IPS-18c (cell line): Measurements from ENCODE around the gene ZP3.
"Not testable (repeated sequence)": the region's sequence is repeated elsewhere in the genome, so short reads cannot be mapped to it uniquely, and the experiment has no call there.

Experiments
- H3K4me3 ChIP-seq: 2 replicates; pipeline ENCODE4 v1.7.0; 2013; ENCODE audit warnings: low read depth, mild to moderate bottlenecking, low read length, moderate library complexity; ENCODE audit not compliant: insufficient read depth
- H3K9me3 ChIP-seq: one replicate; pipeline ENCODE4 v1.6.1; 2013; ENCODE audit warnings: mild to moderate bottlenecking, low read length, moderate library complexity; ENCODE audit not compliant: control insufficient read depth, insufficient read depth

The ZP3 gene

GRCh38 chr7:76428149-76428823, 3.5 kb downstream of the ZP3 start:
- Histone ChIP-seq H3K9me3 (no peaks in the 10 kb centered on the region), H3K4me3 (no peak overlapping the region)

DNA sequence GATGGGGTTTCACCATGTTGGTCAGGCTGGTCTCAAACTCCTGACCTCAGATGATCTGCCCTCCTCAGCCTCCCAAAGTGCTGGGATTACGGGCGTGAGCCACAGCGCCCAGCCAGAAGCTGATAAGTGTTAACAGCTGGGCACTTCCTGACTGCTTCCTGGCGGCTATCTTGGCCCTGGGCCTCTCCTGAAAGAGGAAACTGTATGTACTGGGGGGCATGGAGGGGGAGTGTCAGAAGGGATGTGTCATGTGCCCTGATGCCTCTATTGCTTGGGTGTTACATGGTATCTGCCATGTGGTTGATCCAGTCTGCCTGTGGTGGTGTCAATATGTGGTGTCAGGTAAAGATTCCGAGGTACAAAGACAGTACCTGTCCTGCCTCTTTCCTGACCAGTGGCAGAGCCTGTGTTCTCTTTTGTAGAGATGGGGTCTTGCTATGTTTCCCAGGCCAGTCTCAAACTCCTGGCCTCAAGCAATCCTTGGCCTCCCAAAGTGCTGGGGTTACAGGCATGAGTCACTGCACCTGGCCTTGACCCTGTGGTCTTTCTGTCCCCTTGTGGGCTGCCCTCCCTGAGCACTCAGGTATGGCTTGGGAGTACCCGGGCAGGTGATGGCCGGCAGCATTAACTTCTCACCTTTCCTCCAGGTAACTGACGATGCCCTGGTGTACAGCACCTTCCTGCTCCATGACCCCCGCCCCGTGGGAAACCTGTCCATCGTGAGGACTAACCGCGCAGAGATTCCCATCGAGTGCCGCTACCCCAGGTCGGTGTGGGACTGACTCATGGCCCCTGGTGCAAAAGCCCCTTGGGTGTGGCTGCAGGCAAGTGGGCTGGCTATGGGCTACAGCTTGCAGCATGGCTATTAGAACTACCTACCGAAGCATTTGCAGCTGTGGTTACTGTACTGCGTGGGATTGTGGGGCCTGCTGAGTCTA, 4.4 kb downstream of the ZP3 start:
- H3K4me3 ChIP-seq = no peak overlapping the region
- H3K9me3 ChIP-seq = no peaks in the 10 kb centered on the region

DNA sequence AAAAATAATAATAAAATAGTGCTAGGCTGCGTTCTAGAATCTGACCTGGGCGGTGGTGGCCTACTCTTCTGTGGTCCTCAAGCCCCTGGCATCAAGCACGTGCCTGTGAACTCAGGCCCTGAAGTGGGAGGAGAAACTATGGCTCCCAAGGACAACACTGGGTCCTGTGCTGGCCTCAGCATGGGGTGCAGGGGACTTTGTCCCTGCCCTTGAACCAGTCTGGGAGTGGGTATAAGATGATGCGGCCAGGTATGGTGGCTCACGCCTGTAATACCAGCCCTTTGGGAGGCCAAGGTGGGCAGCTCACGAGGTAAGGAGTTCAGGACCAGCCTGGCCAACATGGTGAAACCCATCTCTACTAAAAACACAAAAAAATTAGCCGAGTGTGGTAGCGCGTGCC, 5.5 kb downstream of the ZP3 start:
- H3K4me3 ChIP-seq = no peak overlapping the region
- H3K9me3 ChIP-seq = no peaks in the 10 kb centered on the region

GRCh38 chr7:76430836-76431235, 6.1 kb downstream of the ZP3 start:
- H3K4me3 ChIP-seq = no peak overlapping the region
- H3K9me3 ChIP-seq = no peaks in the 10 kb centered on the region

DNA sequence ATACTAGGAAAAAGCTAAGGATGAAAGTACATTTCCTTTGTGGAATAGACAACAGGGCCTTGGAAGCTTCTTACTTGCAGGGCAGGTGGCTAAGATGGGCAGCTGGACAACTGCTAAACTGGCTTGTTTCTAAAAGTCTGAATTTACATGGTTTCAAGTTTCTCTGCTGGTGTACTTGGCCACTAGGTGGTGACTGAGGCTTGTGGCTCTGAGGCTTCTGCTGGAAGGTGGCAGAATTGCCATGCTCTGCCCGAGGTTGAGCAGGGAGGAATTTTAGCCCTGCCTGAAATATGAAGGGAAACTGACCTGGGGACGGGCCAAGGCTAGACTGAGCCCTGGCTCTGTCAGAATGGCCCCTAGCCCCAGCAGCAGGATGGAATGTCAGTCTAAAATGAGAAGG, 13.1 kb downstream of the ZP3 start:
- H3K4me3 ChIP-seq, H3K9me3 ChIP-seq: not testable (repeated sequence)

DNA sequence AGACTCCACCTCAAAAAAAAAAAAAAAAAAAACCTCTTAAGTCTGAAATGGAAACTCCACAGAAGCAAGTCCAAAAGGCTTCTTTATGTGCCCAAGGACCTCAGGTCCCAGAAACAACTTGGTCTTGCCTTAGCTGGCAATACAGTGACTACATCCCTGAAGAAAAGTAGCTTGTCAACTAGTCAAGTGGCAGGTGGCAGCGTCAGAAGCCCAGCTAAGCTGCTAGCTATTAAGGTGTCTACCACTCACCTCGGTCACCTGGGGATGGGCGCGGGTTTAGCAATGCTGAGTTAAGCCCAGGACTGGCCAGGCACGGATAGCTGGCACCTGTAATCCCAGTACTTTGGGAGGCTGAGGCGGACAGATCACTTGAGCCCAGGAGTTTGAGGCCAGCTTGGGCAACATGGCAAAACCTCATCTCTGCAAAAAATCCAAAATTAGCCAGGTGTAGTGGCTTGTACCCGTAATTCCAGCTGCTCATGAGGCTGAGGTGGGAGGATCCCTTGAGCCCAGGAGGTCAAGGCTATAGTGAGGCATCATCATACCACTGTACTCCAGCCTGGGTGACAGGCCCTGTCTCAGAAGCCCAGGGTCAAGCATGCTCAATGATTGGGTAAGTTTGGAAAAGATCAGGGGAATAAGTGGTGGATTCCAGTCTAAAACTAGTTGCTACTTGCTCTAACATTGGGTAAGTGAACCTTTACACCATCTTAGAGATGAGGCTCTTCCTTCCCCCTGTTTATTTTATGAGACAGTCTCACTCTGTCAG, 14.6 kb downstream of the ZP3 start:
- H3K4me3 ChIP-seq, H3K9me3 ChIP-seq: not testable (repeated sequence)

DNA sequence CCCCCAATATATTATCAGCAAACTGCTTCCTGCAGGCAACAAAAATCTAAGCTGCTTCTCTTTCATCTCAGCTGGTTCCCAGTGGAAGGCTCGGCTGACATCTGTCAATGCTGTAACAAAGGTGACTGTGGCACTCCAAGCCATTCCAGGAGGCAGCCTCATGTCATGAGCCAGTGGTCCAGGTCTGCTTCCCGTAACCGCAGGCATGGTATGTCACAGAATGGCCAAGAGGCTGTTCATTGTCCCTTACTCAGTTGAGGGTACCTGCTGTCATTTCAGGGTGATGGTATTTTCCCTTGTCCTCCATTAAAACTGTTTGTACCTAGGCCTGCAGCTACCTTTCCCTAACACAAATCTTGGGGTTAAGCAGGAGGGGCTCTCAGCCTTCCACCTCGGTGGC, 15.7 kb downstream of the ZP3 start:
- not testable (repeated sequence) for H3K9me3 ChIP-seq, H3K4me3 ChIP-seq

GRCh38 chr7:76441792-76442191, 17.0 kb downstream of the ZP3 start:
- not testable (repeated sequence) for H3K4me3 ChIP-seq, H3K9me3 ChIP-seq

DNA sequence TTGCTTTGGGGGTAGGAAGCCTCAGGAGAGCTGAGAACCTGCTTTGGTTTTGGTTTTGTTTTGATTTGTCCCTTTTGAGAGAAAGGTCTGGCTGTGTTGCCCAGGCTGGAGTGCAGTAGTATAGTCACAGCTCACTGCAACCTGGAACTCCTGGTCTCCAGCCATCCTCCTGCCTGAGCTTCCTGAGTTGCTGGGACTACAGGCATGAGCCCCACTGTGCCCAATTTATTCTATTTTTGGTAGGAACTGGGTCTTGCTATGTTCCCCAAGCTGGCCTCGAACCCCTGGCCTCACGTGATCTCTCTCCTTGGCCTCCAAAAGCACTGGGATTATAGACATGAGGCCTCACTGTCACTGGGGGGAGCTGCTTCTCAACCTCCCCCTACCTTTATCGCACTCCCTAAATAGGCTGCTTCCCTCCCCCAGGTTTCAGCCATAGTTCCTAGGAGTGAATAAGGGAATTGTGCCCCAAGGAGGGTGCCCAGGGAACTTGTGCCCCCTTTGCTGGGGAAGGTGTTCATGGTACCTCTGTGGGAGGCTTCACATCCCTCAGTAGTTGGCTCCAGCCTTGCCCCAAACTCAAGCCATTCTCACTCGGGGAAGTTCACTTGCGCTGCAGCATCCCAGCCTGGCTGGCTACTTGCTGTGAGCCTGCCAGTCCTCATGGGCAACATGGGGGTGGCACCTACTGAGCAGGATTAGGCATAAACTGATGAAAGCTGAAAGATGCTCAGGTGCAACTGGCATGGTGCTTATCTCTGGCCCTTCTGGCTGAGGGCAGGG, 18.1 kb downstream of the ZP3 start:
- not testable (repeated sequence) for H3K9me3 ChIP-seq, H3K4me3 ChIP-seq

GRCh38 chr7:76443846-76444245, 19.1 kb downstream of the ZP3 start:
- H3K4me3 ChIP-seq, H3K9me3 ChIP-seq: not testable (repeated sequence)

- H3K4me3 ChIP-seq, H3K9me3 ChIP-seq: not testable (repeated sequence)
Measured at GRCh38 chr7:76445577-76446008, 20.8 kb downstream of the ZP3 start.

DNA sequence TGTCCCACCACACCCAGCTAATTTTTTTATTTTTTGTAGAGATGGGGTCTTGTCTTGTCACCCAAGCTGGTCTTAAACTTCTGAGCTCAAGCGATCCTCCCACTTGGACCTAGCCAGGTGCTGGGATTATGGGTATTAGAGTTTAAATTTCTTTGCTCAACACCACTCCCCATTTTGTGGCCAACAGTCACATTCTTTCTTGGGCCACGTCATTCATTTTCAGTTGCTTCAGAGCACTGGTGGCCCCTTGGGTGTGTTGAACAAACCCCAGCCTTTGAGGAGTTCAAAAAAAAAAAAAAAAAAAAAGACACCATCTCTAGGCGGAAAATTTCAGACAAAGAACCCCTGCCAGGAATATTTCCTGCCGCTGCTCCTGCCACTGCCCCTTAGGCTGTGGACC, 32.3 kb downstream of the ZP3 start:
- H3K4me3 ChIP-seq, H3K9me3 ChIP-seq: not testable (repeated sequence)

DNA sequence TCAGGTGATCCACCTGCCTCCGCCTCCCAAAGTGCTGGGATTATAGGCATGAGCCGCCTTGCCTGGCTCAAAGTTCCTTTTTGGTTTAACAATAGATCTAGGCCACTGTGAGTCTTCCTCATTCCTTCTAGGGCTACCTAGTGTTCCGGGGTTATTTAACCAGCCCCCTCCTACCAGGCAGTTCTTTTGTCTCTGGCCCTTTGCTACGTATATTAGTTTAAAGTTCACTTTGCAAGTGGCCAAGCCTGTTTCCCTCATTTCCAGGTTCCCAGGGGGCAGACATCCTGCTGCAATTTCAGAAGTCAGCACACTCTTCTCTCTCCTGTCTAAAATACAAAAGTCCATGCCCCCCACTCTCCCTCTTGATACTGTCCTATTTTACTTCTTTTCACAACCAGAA, 33.8 kb downstream of the ZP3 start:
- not testable (repeated sequence) for H3K9me3 ChIP-seq, H3K4me3 ChIP-seq

GRCh38 chr7:76460767-76461166, 36.0 kb downstream of the ZP3 start:
- not testable (repeated sequence) for H3K9me3 ChIP-seq, H3K4me3 ChIP-seq

DNA sequence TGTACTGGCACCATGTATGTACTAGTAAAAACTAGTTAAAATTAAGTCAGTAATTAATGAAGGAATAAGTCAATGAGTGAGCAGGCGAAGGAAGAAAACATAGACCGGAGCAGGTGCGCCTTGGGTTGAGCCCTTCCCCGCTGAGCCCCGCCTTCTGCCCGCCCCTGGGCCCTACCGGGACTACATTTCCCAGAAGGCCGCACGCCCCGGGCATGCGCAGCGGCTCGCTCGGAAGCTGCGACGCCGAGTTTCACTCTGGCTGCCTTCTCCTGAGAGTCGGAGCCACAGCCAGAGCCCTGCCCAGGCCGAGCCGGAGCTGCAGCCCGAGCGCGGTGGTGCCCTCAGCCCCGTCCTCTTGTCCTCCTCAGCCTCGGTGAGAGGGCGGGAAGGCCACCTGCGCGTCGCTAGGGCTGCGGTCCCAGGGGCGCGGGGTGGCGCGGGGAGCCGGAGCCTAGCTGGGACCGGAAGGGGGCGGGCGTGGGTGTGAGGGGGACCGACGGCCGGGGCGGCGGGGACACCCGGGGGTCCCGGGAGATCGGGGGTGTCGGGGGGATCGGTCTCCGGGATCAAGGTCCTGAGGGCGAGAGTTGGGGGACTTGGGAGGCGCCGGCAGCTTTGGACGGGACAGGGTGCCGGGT, 36.8 kb downstream of the ZP3 start, which contains the start of gene DTX2:
Gene DTX2, plus strand, starts transcription at position 246 of the 638 bp plus-strand sequence. CDS start 18,801 bp downstream, outside the sequence.
- peak within 1 kb of the TSS; percentile 49; the same call in 1 of the 2 replicates for H3K4me3 ChIP-seq
- not testable (repeated sequence) for H3K9me3 ChIP-seq

GRCh38 chr7:76462271-76462882, 37.6 kb downstream of the ZP3 start:
- H3K9me3 ChIP-seq, H3K4me3 ChIP-seq: not testable (repeated sequence)
